GM12878 (cell line): Measurements from ENCODE around the gene ARHGAP1. TPM values are rescaled to one million over a fixed set of nuclear protein-coding genes. Genes with fewer than 3 reads are reported as not detected.

ENCODE experiments used
- ATAC-seq: fragments of 200-7000 bp; cut with Tn5 transposase; 3 replicates; pipeline ENCODE4 v1.9.1; 2020; ENCODE audit warnings: mild to moderate bottlenecking, moderate library complexity
- BruUV-seq: library from RNA; stranded (reverse); fragments of 400-500 nt; replicated peaks from 2 replicates; lab custom pipeline; 2021; lab: Mats Ljungman, UMichigan
- CTCF ChIA-PET: fragments of 300-600 bp; sonication (Branson Sonifier 250); formaldehyde crosslinking; extraction: SDS; loops from one replicate; lab custom pipeline; 2021; ENCODE audit warnings: inconsistent platforms; lab: Yijun Ruan, JAX
- POLR2A ChIA-PET: fragments of 350-600 bp; formaldehyde crosslinking; extraction: SDS; loops from one replicate; lab custom pipeline; 2021; ENCODE audit warnings: inconsistent platforms; lab: Charles Lee
- RAD21 ChIA-PET: fragments of 300-600 bp; sonication (Branson Sonifier 250); formaldehyde crosslinking; loops from one replicate; lab custom pipeline; 2023; ENCODE audit warnings: antibody characterized with exemption; ENCODE audit not compliant: unreplicated experiment; lab: Charles Lee
- SMC1A ChIA-PET: fragments of 300-600 bp; sonication (Branson Sonifier 250); formaldehyde crosslinking; loops from one replicate; lab custom pipeline; 2023; ENCODE audit not compliant: unreplicated experiment, uncharacterized antibody; lab: Charles Lee
- DNase-seq: peaks from one replicate; pipeline ENCODE4 v3.0.0-alpha.2; 2011; ENCODE audit warnings: low read depth, low spot score
- FAIRE-seq: peaks from 3 replicates; lab custom pipeline; 2011; peaks lifted over from hg19 to GRCh38; lab: Jason Lieb, UNC
- H2AFZ ChIP-seq: 2 replicates; pipeline ENCODE4 v1.6.0; 2011; ENCODE audit warnings: low read depth, low read length, control low read depth; ENCODE audit not compliant: control insufficient read depth
- H3K27ac ChIP-seq: 2 replicates; pipeline ENCODE4 v1.5.1; 2011; ENCODE audit warnings: control low read depth; ENCODE audit not compliant: control insufficient read depth, insufficient read depth
- H3K27me3 ChIP-seq, 2 experiments: replicated peaks in 1 of 2; 2 replicates each; pipeline versions ENCODE4 v1.6.0 to v1.6.1; 2011; ENCODE audit warnings: low read length in 1 of 2; ENCODE audit not compliant: control insufficient read depth in 2 of 2, insufficient read depth in 2 of 2
- H3K36me3 ChIP-seq, 2 experiments: 2 replicates each; pipeline ENCODE4 v1.5.1; 2011; ENCODE audit warnings: low read length in 1 of 2; ENCODE audit not compliant: control insufficient read depth in 2 of 2, insufficient read depth in 2 of 2
- H3K4me1 ChIP-seq: 2 replicates; pipeline ENCODE4 v1.6.1; 2011; ENCODE audit warnings: mild to moderate bottlenecking, low read length, moderate library complexity, mixed read lengths; ENCODE audit not compliant: control insufficient read depth, insufficient read depth
- H3K4me2 ChIP-seq: 2 replicates; pipeline ENCODE4 v1.6.0; 2011; ENCODE audit warnings: control low read depth; ENCODE audit not compliant: control insufficient read depth, insufficient read depth
- H3K4me3 ChIP-seq: fragments of 200-600 bp; sonication (generic); 2 replicates; pipeline ENCODE4 v1.5.1; 2016
- H3K79me2 ChIP-seq: 2 replicates; pipeline ENCODE4 v1.6.0; 2011; ENCODE audit warnings: low read length; ENCODE audit not compliant: control insufficient read depth, insufficient read depth
- H3K9ac ChIP-seq: 2 replicates; pipeline ENCODE4 v1.8.0; 2011; ENCODE audit warnings: low read length, control low read depth, mixed read lengths; ENCODE audit not compliant: control insufficient read depth, insufficient read depth
- H3K9me3 ChIP-seq: replicated peaks from 3 replicates; pipeline ENCODE4 v1.5.1; 2011; ENCODE audit warnings: mild to moderate bottlenecking, low read length; ENCODE audit not compliant: control insufficient read depth, insufficient read depth
- H4K20me1 ChIP-seq: 2 replicates; pipeline ENCODE4 v1.6.0; 2011; ENCODE audit not compliant: control insufficient read depth, insufficient read depth
- BHLHE40 ChIP-seq, 2 experiments: fragments of 450-650 bp in 1 of 2; IDR thresholded peaks; 2 replicates each; pipeline ENCODE4 v1.6.1; 2011 to 2017; ENCODE audit warnings: low read depth in 2 of 2, borderline replicate concordance in 1 of 2, improper control_type of control experiment in 1 of 2, low read length in 1 of 2, mild to moderate bottlenecking in 1 of 2
- EP300 ChIP-seq, 2 experiments: fragments of 150-350 bp in 1 of 2; IDR thresholded peaks; 2 replicates each; pipeline ENCODE4 v1.6.1; 2011 to 2012; ENCODE audit warnings: low read depth in 2 of 2, low read length in 2 of 2, borderline replicate concordance in 1 of 2, improper control_type of control experiment in 1 of 2, inconsistent platforms in 1 of 2; ENCODE audit not compliant: control insufficient read depth in 1 of 2
- EZH2 ChIP-seq: IDR thresholded peaks from 2 replicates; pipeline ENCODE4 v1.6.1; 2012; ENCODE audit warnings: low read depth, mild to moderate bottlenecking, control low read depth, inconsistent platforms, low read length, borderline replicate concordance; ENCODE audit not compliant: control insufficient read depth
- FOXK2 ChIP-seq: fragments of 450-650 bp; IDR thresholded peaks from 2 replicates; pipeline ENCODE4 v1.6.1; 2017; ENCODE audit warnings: mild to moderate bottlenecking, moderate library complexity
- KDM1A ChIP-seq: fragments of 200-600 bp; sonication (generic); IDR thresholded peaks from 2 replicates; pipeline ENCODE4 v1.6.1; 2016; ENCODE audit warnings: borderline replicate concordance
- MTA3 ChIP-seq: IDR thresholded peaks from 2 replicates; pipeline ENCODE4 v1.6.1; 2012; ENCODE audit warnings: low read length, inconsistent platforms, borderline replicate concordance
- MXI1 ChIP-seq: fragments of 150-350 bp; IDR thresholded peaks from 2 replicates; pipeline ENCODE4 v1.6.1; 2011; ENCODE audit warnings: low read depth, mild to moderate bottlenecking, inconsistent platforms, low read length, improper control_type of control experiment
- MYB ChIP-seq: fragments of 150-350 bp; IDR thresholded peaks from 2 replicates; pipeline ENCODE4 v1.6.1; 2014; ENCODE audit warnings: mild to moderate bottlenecking, low read depth, low read length, borderline replicate concordance
- NFYA ChIP-seq: IDR thresholded peaks from 2 replicates; pipeline ENCODE4 v1.6.1; 2011; ENCODE audit warnings: low read depth, mild to moderate bottlenecking, low read length, improper control_type of control experiment, borderline replicate concordance
- SREBF2 ChIP-seq: IDR thresholded peaks from 2 replicates; pipeline ENCODE4 v1.6.1; 2012; ENCODE audit warnings: mild to moderate bottlenecking, low read length
- ZNF384 ChIP-seq: IDR thresholded peaks from 2 replicates; pipeline ENCODE4 v1.6.1; 2012; ENCODE audit warnings: low read depth, mild to moderate bottlenecking, low read length, improper control_type of control experiment, borderline replicate concordance
- WGBS: methylation state at CpG from one replicate; pipeline ENCODE4 v1.1.6; 2016; ENCODE audit warnings: low lambda C conversion rate; ENCODE audit not compliant: insufficient replicate concordance, insufficient coverage; ENCODE audit errors: missing lambda C conversion rate; 5-methylcytosine and 5-hydroxymethylcytosine counted together
- in situ Hi-C: fragments of 300-500 bp; cut with MboI; formaldehyde crosslinking; loops from 9 replicates; pipeline ENCODE4 v1.14.3; 2018; ENCODE audit warnings: mixed read lengths
- intact Hi-C: fragments of 100-400 bp; cut with micrococcal nuclease; formaldehyde crosslinking; loops from one replicate; pipeline ENCODE4 v1.14.2; 2022; ENCODE audit not compliant: unreplicated experiment
- polyA plus RNA-seq, 11 experiments: library from polyadenylated mRNA; depleted of rRNA in 4 of 11; unstranded in 6 of 11; stranded (reverse) in 5 of 11; fragments of >200 nt; fragmentation: Nextera tagmentation in 4 of 11; fragmentation: Illumina TruSeq in 1 of 11; extraction: Ambion mirVana in 4 of 11; extraction: Trizol in 1 of 11; gene quantifications; 1 replicate in 1 of 11; 2 replicates in 10 of 11; pipeline versions ENCODE4 v1.2.1 to v1.2.3, GENCODE V29; 2011 to 2016; ENCODE audit warnings: inconsistent platforms in 2 of 11, missing spikeins in 2 of 11, low read depth in 1 of 11
- total RNA-seq, 4 experiments: library from RNA; depleted of rRNA in 3 of 4; stranded (reverse); fragments of >200 nt in 3 of 4; fragmentation: Illumina TruSeq in 1 of 4; extraction: Trizol in 1 of 4; gene quantifications; 2 replicates each; pipeline versions ENCODE4 v1.2.1 to v1.2.3, GENCODE V29; 2013 to 2021
- TF ChIP-seq, protein P1 (sequence below): IDR thresholded peaks from 2 replicates; pipeline ENCODE4 v1.6.1; 2011; ENCODE audit warnings: low read depth, mild to moderate bottlenecking, low read length, moderate library complexity, borderline replicate concordance; ENCODE audit errors: extremely low read depth
- TF ChIP-seq, protein P2 (sequence below): IDR thresholded peaks from 2 replicates; pipeline ENCODE4 v1.6.1; 2011; ENCODE audit warnings: borderline replicate concordance, low read depth, mild to moderate bottlenecking, moderate library complexity, low read length; ENCODE audit not compliant: insufficient read depth, poor library complexity, severe bottlenecking
- TF ChIP-seq, protein P3 (sequence below): IDR thresholded peaks from 2 replicates; pipeline ENCODE4 v1.6.1; 2012; ENCODE audit warnings: low read depth, low read length, improper control_type of control experiment
- TF ChIP-seq, protein P4 (sequence below): IDR thresholded peaks from 2 replicates; pipeline ENCODE4 v1.6.1; 2012; ENCODE audit warnings: low read depth, low read length, improper control_type of control experiment
- TF ChIP-seq, protein P5 (sequence below): IDR thresholded peaks from 2 replicates; pipeline ENCODE4 v1.6.1; 2012; ENCODE audit warnings: low read length, inconsistent platforms

ARHGAP1 gene
- total and polyA plus RNA-seq, 10 of the 15 experiments (the other 5 are each of a cell fraction or from before 2014, with no cell fraction given): 4.3 to 45.5 (median 23.2) TPM

DNA sequence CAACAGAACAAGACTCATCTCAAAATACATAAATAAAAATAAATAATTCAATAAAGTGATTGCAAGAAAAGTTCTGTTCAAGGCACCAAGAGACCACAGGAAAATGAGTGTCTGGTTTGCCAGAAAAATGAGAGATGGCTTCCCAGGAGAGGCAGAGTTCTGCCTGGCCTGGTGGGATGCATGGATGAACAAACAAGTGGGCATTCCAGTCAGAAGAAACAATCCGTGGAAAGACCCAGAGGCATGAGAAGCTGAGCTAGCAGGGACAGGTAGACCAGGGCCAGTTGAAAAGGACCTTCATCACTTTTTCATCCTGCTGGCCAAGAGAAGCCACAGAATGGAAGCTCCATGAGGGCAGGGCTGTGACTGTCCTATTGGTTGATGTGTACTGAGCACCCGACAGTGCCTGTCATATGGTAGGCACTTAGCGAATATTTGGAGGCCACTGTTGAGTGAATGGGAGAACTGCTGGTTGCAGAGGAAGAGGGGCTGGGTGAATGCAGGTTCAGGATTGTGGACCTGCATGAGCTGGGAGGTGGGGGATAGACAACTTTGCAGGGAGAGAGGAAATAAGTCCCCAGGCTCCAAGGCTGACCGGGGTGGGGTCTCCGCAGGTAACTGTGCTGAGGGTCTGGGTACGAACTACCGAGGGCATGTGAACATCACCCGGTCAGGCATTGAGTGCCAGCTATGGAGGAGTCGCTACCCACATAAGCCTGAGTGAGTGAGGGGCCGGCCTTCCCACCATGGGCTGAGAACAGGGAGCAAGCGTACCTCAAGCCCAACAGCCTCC, 22.3 kb upstream of the ARHGAP1 start (continued):
- TF ChIP-seq, protein P1, sequence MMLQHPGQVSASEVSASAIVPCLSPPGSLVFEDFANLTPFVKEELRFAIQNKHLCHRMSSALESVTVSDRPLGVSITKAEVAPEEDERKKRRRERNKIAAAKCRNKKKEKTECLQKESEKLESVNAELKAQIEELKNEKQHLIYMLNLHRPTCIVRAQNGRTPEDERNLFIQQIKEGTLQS: no peak
- TF ChIP-seq ZNF384 (no peak), SREBF2 (no peak), EZH2 (no peak)
- TF ChIP-seq, protein P2, sequence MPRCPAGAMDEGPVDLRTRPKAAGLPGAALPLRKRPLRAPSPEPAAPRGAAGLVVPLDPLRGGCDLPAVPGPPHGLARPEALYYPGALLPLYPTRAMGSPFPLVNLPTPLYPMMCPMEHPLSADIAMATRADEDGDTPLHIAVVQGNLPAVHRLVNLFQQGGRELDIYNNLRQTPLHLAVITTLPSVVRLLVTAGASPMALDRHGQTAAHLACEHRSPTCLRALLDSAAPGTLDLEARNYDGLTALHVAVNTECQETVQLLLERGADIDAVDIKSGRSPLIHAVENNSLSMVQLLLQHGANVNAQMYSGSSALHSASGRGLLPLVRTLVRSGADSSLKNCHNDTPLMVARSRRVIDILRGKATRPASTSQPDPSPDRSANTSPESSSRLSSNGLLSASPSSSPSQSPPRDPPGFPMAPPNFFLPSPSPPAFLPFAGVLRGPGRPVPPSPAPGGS: no peak
- TF ChIP-seq, protein P3, sequence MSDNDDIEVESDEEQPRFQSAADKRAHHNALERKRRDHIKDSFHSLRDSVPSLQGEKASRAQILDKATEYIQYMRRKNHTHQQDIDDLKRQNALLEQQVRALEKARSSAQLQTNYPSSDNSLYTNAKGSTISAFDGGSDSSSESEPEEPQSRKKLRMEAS: no peak

DNA sequence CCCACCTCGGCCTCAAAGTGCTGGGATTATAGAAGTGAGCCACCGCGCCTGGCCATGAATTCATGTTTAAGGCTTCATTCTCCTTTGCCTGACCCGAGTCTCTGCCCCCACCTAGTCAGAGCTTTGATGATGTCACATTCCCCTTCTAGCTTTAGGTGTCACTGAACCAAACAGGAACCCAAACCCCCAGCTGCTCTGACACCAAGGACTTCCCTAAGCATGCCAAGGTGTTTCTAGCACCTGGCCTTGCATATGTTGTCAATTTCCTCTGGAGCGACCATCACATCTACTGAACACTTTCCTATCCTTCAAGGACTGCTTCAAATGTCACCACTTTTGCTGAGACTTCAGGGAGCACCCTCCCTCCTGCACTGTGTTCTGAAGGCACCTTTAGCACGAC, 20.9 kb upstream of the ARHGAP1 start:
- Histone ChIP-seq H3K4me1 (no peaks in the 10 kb centered on the region; the same call in 1 of the 2 replicates), H3K27me3 (no peaks in the 10 kb centered on the region), H2AFZ (no peak overlapping the region), H3K4me3 (no peak overlapping the region), H3K79me2 (no peaks in the 10 kb centered on the region), H3K27ac (no peak overlapping the region), H4K20me1 (no peaks in the 10 kb centered on the region), H3K4me2 (no peak overlapping the region), H3K9ac (no peak overlapping the region), H3K36me3 (no peaks in the 10 kb centered on the region), H3K9me3 (no peaks in the 10 kb centered on the region)
- TF ChIP-seq MXI1: no peak
- no peak for TF ChIP-seq MYB
- TF ChIP-seq NFYA: no peak
- TF ChIP-seq, protein P4, sequence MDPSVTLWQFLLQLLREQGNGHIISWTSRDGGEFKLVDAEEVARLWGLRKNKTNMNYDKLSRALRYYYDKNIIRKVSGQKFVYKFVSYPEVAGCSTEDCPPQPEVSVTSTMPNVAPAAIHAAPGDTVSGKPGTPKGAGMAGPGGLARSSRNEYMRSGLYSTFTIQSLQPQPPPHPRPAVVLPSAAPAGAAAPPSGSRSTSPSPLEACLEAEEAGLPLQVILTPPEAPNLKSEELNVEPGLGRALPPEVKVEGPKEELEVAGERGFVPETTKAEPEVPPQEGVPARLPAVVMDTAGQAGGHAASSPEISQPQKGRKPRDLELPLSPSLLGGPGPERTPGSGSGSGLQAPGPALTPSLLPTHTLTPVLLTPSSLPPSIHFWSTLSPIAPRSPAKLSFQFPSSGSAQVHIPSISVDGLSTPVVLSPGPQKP: no peak
- TF ChIP-seq BHLHE40 (IDR thresholded peaks at IDR 0.05; ENCODE audit: borderline replicate concordance in 1 of 2, low read depth in 2 of 2, low read length in 1 of 2): no peak
- TF ChIP-seq KDM1A: no peak
- TF ChIP-seq, protein P5, sequence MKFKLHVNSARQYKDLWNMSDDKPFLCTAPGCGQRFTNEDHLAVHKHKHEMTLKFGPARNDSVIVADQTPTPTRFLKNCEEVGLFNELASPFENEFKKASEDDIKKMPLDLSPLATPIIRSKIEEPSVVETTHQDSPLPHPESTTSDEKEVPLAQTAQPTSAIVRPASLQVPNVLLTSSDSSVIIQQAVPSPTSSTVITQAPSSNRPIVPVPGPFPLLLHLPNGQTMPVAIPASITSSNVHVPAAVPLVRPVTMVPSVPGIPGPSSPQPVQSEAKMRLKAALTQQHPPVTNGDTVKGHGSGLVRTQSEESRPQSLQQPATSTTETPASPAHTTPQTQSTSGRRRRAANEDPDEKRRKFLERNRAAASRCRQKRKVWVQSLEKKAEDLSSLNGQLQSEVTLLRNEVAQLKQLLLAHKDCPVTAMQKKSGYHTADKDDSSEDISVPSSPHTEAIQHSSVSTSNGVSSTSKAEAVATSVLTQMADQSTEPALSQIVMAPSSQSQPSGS: no peak
- no peak for TF ChIP-seq EP300 (IDR thresholded peaks at IDR 0.05; ENCODE audit: borderline replicate concordance in 1 of 2, control insufficient read depth in 1 of 2, low read depth in 2 of 2, low read length in 2 of 2)
- no peak for TF ChIP-seq FOXK2
- no peak for TF ChIP-seq MTA3
- SMC1A ChIA-PET: no interaction called here
- no peak for FAIRE-seq
- 54% methylated on average over 6 of the region's 6 CpGs for WGBS
- ATAC-seq: no peak
- BruUV-seq: no TSS peak
- intact Hi-C loops: no loop called here
- POLR2A ChIA-PET: no interaction called here
- CTCF ChIA-PET: interaction anchor here (0.5 kb wide), 1 partner anchor 23 kb away, joined by 3 read pairs; no protein-coding TSS in a partner anchor
- DNase-seq: no peak
- RAD21 ChIA-PET: no interaction called here
- in situ Hi-C loops: no loop called here
